GM18520 (cell line): ENCODE data around the gene L1CAM.

Experiments used
- ATAC-seq: cut with Tn5 transposase; IDR thresholded peaks from one replicate; pipeline ENCODE4 v1.9.1; 2021; ENCODE audit not compliant: unreplicated experiment

Gene L1CAM

GRCh38 chrX:153813161-153813560 is 72.8 kb downstream of the L1CAM start:
- no peak for ATAC-seq

- ATAC-seq, result no peak
Observed at GRCh38 chrX:153812220-153812619, 73.8 kb downstream of the L1CAM start.
